Ramos (cell line): Measurements from ENCODE around the gene LY6G5B.

ENCODE experiments used
- in situ Hi-C: fragments of 300-500 bp; cut with MboI; formaldehyde crosslinking; loops from one replicate; pipeline ENCODE4 v1.14.3; 2022; ENCODE audit warnings: low sequenced_read_pairs; ENCODE audit not compliant: unreplicated experiment

Gene LY6G5B

DNA sequence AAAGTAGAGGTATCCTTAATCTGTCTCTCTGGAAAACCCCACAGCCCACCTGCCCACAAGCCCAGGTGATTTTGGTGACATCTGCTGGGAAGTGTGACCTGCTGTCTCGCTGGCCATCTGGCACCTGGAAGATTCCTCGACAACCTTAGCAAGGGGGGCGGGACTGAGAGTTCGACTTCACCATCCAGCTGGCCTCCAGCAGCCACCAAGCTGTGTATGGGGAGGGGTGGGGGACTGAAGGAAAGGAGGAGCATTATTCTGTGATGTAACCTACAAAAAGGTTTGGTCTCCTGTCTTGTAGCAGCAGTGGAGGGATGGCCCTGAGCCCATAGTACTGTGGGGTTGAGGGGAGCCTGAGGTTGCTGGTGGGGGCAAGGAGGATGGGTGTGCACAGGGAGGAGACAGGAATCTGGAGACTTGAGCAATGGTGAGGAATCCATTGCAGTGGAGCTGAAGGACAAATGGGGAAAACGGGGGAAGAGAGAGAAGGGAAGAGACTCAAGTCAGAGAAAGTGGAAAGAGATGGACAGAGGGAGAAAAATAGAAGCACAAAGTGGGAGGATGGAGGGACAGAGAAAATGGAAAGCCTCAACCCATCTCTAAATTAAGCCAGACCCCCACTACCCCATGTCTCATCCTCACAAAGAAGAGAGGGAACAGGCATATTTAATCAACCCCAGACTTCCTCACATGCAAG lies 40.9 kb downstream of the LY6G5B start:
- in situ Hi-C loops = no loop called here

DNA sequence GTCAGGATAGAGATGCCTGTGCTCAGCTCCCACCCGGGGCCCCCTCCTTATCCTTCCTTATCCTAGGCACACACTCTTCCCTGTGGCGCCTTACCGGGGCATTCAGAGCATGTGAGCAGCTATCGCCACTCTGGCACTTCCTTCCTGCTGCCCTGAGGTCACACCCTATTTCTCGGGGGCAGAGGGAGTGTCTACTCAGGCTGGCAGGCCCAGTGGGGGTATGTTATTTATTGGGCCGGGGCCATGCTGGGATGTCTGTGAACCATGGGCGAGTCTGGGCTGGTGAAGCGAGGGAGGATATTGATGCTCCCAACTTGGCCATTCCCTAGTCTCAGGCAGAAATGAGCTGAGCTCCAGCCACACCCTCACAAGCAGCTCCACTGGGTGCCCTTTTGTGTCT lies 41.5 kb downstream of the LY6G5B start:
- in situ Hi-C loops = no loop called here

GRCh38 chr6:31712296-31712695 lies 42.5 kb downstream of the LY6G5B start:
- in situ Hi-C loops = no loop called here

- in situ Hi-C loops = no loop called here
Observed at GRCh38 chr6:31713465-31713864, 43.7 kb downstream of the LY6G5B start.

DNA sequence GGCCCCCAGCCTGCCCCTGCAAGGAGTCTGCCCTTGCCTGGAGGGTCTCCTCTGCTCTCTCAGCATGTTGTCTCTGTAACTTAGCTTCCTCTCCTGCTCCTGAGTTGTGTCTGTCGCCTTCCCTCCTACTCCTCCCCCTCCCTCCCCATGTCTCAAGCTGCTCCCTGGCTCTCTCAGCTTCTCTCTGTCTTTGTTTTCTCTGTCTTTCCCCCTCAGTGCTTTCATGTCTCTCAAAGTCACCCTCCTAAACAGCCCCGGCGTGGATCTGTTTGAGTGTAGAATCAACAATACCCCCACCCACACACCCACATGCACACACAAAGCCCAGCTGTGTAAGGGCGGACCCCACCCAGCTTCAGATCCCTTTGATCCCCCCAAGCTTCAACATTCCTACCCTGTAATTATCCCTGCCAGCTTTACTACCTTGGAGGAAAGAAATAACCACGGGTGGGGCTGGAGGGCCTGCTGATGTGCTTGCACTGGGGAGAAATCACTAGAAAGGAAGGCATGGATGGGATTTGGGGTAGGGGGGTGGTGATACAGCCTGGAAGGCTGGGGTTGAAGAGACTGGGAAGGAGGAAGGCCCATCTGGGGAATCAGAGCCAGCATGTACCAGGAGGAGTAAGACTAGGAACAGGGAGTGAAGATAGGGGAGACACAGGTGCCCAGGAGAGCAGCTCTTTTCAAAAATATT lies 44.4 kb downstream of the LY6G5B start:
- in situ Hi-C loops = no loop called here

DNA sequence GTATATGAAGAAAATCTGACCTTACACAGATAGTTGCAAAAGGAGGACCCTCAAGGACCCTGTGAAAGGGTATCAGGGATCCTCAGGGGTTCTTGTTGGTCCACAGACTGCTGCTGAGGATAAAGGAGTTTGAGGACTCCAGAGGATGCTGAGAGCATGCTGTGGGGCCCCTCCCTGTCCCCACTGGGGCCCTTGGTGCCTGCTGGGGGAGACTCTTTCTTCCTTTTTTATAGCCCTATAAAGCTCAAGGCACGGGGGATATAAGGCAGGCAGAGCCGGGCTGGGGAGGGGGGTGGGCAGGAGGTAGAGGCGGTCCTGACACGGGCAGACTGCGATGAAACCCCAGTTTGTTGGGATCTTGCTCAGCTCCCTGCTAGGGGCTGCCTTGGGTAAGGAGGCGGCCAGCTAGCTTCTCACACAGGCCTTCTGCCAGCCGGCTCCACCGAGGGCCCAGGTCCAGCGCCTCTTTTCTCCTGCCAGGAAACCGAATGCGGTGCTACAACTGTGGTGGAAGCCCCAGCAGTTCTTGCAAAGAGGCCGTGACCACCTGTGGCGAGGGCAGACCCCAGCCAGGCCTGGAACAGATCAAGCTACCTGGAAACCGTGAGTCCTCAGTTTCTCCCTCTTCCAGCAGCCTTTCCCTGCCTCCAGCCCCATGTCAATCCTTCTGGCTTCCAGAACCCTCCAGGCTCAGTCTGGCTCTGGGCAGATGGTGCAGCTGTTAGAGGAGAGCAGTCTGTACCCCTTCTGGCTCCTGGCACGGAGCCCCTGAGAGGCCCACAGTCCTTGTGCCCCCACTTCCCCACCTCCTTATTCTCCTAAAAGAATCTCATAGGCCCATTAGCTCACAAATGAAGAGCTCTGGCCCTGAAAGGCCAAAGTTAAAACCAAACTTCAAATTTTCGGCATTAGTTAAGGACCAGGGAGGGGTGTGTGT lies 45.5 kb downstream of the LY6G5B start, which contains the start of gene LY6G6D:
Gene LY6G6D, plus strand, starts transcription at position 327 of the 937 bp plus-strand sequence. Its CDS starts 8 bp downstream, at position 335.
- in situ Hi-C loops = no loop called here

DNA sequence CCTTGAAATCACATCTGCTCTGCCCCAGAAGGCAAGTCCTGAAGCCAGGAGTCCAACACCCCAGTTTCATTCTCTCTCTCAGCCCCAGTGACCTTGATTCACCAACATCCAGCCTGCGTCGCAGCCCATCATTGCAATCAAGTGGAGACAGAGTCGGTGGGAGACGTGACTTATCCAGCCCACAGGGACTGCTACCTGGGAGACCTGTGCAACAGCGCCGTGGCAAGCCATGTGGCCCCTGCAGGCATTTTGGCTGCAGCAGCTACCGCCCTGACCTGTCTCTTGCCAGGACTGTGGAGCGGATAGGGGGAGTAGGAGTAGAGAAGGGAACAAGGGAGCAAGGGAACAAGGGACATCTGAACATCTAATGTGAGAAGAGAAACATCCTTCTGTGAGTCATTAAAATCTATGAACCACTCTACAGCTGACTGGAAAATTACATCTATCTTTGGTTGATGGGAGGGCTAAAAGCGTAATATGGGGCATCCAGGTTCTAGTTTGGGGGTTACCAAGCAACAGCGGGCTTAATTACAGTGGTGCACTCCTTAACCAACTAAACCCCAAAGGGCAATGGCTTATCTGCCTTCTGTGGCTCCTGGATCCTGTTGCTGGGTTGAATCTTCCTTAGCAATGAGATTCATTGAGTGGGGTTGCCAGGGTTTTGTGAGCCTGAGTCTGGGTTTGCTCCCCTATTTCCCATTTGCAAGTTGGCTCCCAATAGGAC lies 47.9 kb downstream of the LY6G5B start:
- in situ Hi-C loops = no loop called here

- in situ Hi-C loops = no loop called here
Observed at GRCh38 chr6:31718265-31718664, 48.5 kb downstream of the LY6G5B start.

- in situ Hi-C loops = no loop called here
Observed at GRCh38 chr6:31719001-31719400, 49.2 kb downstream of the LY6G5B start.

- in situ Hi-C loops = no loop called here
Observed at GRCh38 chr6:31720196-31720770, 50.5 kb downstream of the LY6G5B start.

DNA sequence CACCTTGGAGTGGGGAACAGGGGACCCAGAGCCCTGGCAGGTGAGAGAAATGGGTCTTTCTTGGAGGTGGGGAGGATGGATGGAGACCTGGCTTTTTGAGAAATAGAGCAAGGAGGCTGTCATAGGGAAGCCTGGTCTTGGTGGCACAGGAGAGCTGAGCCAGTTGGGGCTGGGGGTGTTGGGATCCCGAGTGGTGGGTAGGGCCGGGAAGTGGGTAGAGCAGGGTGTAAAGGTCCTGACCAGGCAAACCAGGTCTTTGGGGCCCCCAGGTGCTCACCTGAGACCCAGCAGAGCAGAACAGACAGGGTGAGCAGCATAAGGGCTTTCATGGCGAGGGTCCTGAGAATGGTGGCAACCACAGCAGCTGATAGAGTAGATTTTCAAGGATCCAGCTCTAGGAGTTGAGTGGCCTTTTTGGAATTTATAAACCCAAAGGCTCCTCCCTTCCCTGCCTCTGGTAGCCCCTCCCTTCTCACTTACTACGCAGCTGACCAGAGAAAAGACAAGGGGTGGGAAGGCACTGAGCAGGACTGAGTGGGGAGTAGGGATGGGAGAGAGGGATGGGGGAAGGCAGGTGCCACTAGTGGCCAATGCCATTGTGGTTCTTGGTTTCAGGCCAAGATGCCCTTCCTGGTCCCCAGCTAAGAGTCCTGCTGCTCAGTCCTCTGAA lies 51.7 kb downstream of the LY6G5B start, which contains the start of gene LY6G6C:
Gene LY6G6C, minus strand, starts transcription at position 396 of the 670 bp plus-strand sequence. Its CDS starts 67 bp downstream, at position 329.
- in situ Hi-C loops = no loop called here

- in situ Hi-C loops = no loop called here
Observed at GRCh38 chr6:31722173-31722572, 52.4 kb downstream of the LY6G5B start.
